Stimulated activated CD4-positive, alpha-beta T cell treated with anti-CD3 and anti-CD28 coated beads, Interleukin-4, amount 100 ng/mL, for 24 hours (primary cell): ENCODE data around the gene STX19.
"Not testable (repeated sequence)": the region's sequence is repeated elsewhere in the genome, so short reads cannot be mapped to it uniquely, and the experiment has no call there.

ENCODE experiments used
- DNase-seq: peaks from one replicate; pipeline ENCODE4 v3.0.0-alpha.2; 2020

STX19 gene

GRCh38 chr3:94028093-94028837 lies at the start of gene STX19:
Gene STX19 (minus strand): TSS chr3:94028597. CDS start chr3:94015269, 13,328 bp downstream.
- no peak for DNase-seq

GRCh38 chr3:94076055-94076454 lies 47.7 kb upstream of the STX19 start:
- no peak for DNase-seq

- no peak for DNase-seq
Measured at GRCh38 chr3:94071713-94072284, 43.4 kb upstream of the STX19 start.

GRCh38 chr3:94070341-94070911 lies 42.0 kb upstream of the STX19 start:
- DNase-seq: no peak

GRCh38 chr3:94069194-94069813 lies 40.9 kb upstream of the STX19 start:
- DNase-seq: no peak

GRCh38 chr3:94066506-94067500 lies 38.4 kb upstream of the STX19 start:
- no peak for DNase-seq

- DNase-seq: no peak
Measured at GRCh38 chr3:94065819-94066480, 37.6 kb upstream of the STX19 start.

GRCh38 chr3:94065122-94065521 lies 36.7 kb upstream of the STX19 start:
- no peak for DNase-seq

GRCh38 chr3:94064243-94064860 lies 36.0 kb upstream of the STX19 start:
- no peak for DNase-seq

- no peak for DNase-seq
Measured at GRCh38 chr3:94063496-94064119, 35.2 kb upstream of the STX19 start.

GRCh38 chr3:94062513-94063404 lies 34.4 kb upstream of the STX19 start, which contains the start of the genes DHFR2 and NSUN3:
Gene DHFR2 (minus strand): TSS chr3:94062916. CDS start chr3:94061511, 1,405 bp downstream.
Gene NSUN3 (plus strand): TSS chr3:94063061. CDS start chr3:94063127, 66 bp downstream.
- DNase-seq: peak; percentile 86

- no peak for DNase-seq
Measured at GRCh38 chr3:94061297-94061696, 32.9 kb upstream of the STX19 start.

- no peak for DNase-seq
Measured at GRCh38 chr3:94050546-94050945, 22.1 kb upstream of the STX19 start.

GRCh38 chr3:94049267-94049666 lies 20.9 kb upstream of the STX19 start:
- no peak for DNase-seq

GRCh38 chr3:94046533-94046932 lies 18.1 kb upstream of the STX19 start:
- no peak for DNase-seq

- DNase-seq: not testable (repeated sequence)
Measured at GRCh38 chr3:94044100-94044936, 15.9 kb upstream of the STX19 start.

GRCh38 chr3:94043285-94043684 lies 14.9 kb upstream of the STX19 start:
- no peak for DNase-seq

- no peak for DNase-seq
Measured at GRCh38 chr3:94036909-94037507, 8.6 kb upstream of the STX19 start.
